Measurements from ENCODE around the gene ZBTB43.

The ZBTB43 gene

GRCh38 chr9:126830827-126831226, 26.0 kb downstream of the ZBTB43 start:
- no peak for DNase-seq (ENCODE audit: low spot score)

- DNase-seq (ENCODE audit: low spot score), result no peak
Measured at GRCh38 chr9:126832440-126832839, 27.6 kb downstream of the ZBTB43 start.

GRCh38 chr9:126833020-126833419, 28.2 kb downstream of the ZBTB43 start:
- no peak for DNase-seq (ENCODE audit: low spot score)

GRCh38 chr9:126833710-126834345, 29.0 kb downstream of the ZBTB43 start:
- no peak for DNase-seq (ENCODE audit: low spot score)

- DNase-seq (ENCODE audit: low spot score), result no peak
Measured at GRCh38 chr9:126834672-126835071, 29.8 kb downstream of the ZBTB43 start.

- DNase-seq (ENCODE audit: low spot score), result no peak
Measured at GRCh38 chr9:126836216-126836615, 31.4 kb downstream of the ZBTB43 start.

- DNase-seq (ENCODE audit: low spot score), result no peak
Measured at GRCh38 chr9:126838055-126838811, 33.4 kb downstream of the ZBTB43 start.

GRCh38 chr9:126838895-126839294, 34.1 kb downstream of the ZBTB43 start:
- no peak for DNase-seq (ENCODE audit: low spot score)

- no peak for DNase-seq (ENCODE audit: low spot score)
Measured at GRCh38 chr9:126839301-126839700, 34.5 kb downstream of the ZBTB43 start.

- DNase-seq (ENCODE audit: low spot score), result no peak
Measured at GRCh38 chr9:126842220-126842842, 37.5 kb downstream of the ZBTB43 start.

GRCh38 chr9:126842977-126843799, 38.3 kb downstream of the ZBTB43 start:
- DNase-seq (ENCODE audit: low spot score), result peak; percentile 49

GRCh38 chr9:126844085-126844484, 39.2 kb downstream of the ZBTB43 start:
- peak; percentile 76 for DNase-seq (ENCODE audit: low spot score)

GRCh38 chr9:126847051-126847450, 42.2 kb downstream of the ZBTB43 start:
- DNase-seq (ENCODE audit: low spot score), result no peak

GRCh38 chr9:126849591-126850225, 44.9 kb downstream of the ZBTB43 start:
- no peak for DNase-seq (ENCODE audit: low spot score)

- DNase-seq (ENCODE audit: low spot score), result no peak
Measured at GRCh38 chr9:126851286-126851880, 46.5 kb downstream of the ZBTB43 start.

- no peak for DNase-seq (ENCODE audit: low spot score)
Measured at GRCh38 chr9:126852086-126852688, 47.3 kb downstream of the ZBTB43 start.

GRCh38 chr9:126853667-126854066, 48.8 kb downstream of the ZBTB43 start:
- DNase-seq (ENCODE audit: low spot score), result peak; percentile 76

- no peak for DNase-seq (ENCODE audit: low spot score)
Measured at GRCh38 chr9:126854734-126855133, 49.9 kb downstream of the ZBTB43 start.

GRCh38 chr9:126856326-126856877, 51.6 kb downstream of the ZBTB43 start:
- no peak for DNase-seq (ENCODE audit: low spot score)

- DNase-seq (ENCODE audit: low spot score), result no peak
Measured at GRCh38 chr9:126857261-126857960, 52.6 kb downstream of the ZBTB43 start.
